Stimulated activated CD8-positive, alpha-beta memory T cell treated with anti-CD3 and anti-CD28 coated beads, Interleukin-12 subunit alpha, Interleukin-12 subunit beta, amount 100 ng/mL, for 1 hour (primary cell): ENCODE measurements around the gene TUBA3D.
"Not testable (repeated sequence)": the region's sequence is repeated elsewhere in the genome, so short reads cannot be mapped to it uniquely, and the experiment has no call there.

Experiments used
- DNase-seq: peaks from one replicate; pipeline ENCODE4 v3.0.0-alpha.2; 2020; ENCODE audit warnings: low read depth

TUBA3D gene

GRCh38 chr2:131475831-131476230, at the start of gene TUBA3D:
TUBA3D (plus strand) TSS chr2:131476119; CDS start chr2:131476200, 81 bp downstream.
- DNase-seq = no peak

GRCh38 chr2:131426727-131427126, 49.2 kb upstream of the TUBA3D start:
- no peak for DNase-seq

- DNase-seq = no peak
These were observed 44.6 kb upstream of the TUBA3D start for GRCh38 chr2:131431336-131431735.

- not testable (repeated sequence) for DNase-seq
These were observed 35.0 kb upstream of the TUBA3D start for GRCh38 chr2:131440742-131441468.

- DNase-seq = not testable (repeated sequence)
These were observed 31.0 kb upstream of the TUBA3D start for GRCh38 chr2:131444736-131445514.

DNA sequence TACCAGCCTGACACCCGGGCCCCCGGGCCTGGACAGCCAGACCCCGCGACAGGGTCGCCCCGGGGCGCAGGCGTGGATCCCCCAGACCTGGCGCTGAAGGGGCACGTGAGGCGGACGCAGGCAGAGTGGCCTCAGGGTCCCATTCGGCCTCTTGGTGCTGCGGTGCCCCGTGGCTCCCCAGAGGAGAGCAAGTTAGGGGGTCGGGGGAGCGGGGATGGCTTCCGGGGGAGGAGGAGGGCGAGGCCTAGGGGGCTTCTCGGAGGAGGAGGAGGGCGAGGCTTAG, 30.5 kb upstream of the TUBA3D start:
- not testable (repeated sequence) for DNase-seq

GRCh38 chr2:131445896-131446295, 30.0 kb upstream of the TUBA3D start:
- no peak for DNase-seq

DNA sequence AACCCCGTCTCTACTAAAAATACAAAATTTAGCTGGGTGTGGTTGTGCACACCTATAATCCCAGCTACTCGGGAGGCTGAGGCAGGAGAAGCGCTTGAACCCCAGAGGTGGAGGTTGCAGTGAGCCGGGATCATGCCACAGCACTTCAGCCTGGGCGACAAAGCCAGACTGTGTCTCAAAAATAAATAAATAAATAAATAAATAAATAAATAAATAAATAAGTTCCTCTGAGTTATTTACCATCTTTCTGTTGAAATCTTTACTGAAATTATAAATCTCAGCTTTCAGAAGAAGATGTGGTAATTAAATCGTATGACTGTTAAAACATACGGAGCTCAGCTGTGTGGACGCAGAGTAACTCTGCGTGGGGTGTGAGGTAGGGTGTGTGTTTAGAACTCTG, 27.9 kb upstream of the TUBA3D start:
- not testable (repeated sequence) for DNase-seq

GRCh38 chr2:131451265-131451949, 24.5 kb upstream of the TUBA3D start:
- not testable (repeated sequence) for DNase-seq

- DNase-seq = not testable (repeated sequence)
These were observed 21.0 kb upstream of the TUBA3D start for GRCh38 chr2:131454914-131455313.

- DNase-seq = not testable (repeated sequence)
These were observed 8.2 kb upstream of the TUBA3D start for GRCh38 chr2:131467722-131468121.

DNA sequence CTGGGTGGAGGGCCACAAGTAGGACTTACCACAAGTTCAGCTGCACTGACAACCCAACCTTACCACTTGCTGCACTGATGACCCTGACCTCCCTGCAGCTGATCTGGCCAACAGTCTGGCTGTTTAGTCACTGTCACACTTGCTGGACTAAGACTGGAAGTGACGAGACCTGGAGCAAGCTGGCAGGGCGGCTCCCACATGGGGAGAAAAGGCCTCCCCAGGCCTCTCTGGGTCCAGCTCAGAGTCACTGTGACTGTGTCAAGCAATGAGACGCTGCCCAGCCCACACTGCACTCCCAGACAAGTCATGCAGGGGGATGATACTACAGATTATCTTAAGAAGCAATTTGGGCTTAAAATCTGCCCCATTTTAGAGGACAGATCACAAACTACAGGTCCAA, 5.0 kb upstream of the TUBA3D start:
- not testable (repeated sequence) for DNase-seq

DNA sequence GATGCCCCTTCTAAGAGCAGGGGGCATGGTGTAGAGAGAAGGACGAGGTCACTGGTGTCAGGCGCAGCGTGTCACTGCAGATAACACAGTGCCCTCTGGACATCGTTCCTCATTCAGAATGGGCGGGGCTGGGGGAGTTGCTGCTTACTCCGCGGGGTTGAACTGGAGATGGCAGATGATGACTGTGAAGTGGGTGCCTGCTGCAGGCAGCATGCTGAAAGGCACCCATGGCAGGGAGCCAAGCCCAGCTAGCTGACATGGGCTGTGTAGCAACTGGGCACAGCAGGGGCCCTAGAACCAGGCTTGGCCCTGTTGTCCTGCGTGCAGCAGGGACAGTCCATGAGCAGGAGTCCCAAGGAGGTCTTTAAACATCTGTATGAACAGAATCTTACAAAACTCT, 4.3 kb upstream of the TUBA3D start:
- not testable (repeated sequence) for DNase-seq

GRCh38 chr2:131473266-131473665, 2.7 kb upstream of the TUBA3D start:
- not testable (repeated sequence) for DNase-seq

GRCh38 chr2:131476363-131476762, 444 bp downstream of the TUBA3D start:
- not testable (repeated sequence) for DNase-seq

- DNase-seq = not testable (repeated sequence)
These were observed 1.3 kb downstream of the TUBA3D start for GRCh38 chr2:131477227-131477626.

DNA sequence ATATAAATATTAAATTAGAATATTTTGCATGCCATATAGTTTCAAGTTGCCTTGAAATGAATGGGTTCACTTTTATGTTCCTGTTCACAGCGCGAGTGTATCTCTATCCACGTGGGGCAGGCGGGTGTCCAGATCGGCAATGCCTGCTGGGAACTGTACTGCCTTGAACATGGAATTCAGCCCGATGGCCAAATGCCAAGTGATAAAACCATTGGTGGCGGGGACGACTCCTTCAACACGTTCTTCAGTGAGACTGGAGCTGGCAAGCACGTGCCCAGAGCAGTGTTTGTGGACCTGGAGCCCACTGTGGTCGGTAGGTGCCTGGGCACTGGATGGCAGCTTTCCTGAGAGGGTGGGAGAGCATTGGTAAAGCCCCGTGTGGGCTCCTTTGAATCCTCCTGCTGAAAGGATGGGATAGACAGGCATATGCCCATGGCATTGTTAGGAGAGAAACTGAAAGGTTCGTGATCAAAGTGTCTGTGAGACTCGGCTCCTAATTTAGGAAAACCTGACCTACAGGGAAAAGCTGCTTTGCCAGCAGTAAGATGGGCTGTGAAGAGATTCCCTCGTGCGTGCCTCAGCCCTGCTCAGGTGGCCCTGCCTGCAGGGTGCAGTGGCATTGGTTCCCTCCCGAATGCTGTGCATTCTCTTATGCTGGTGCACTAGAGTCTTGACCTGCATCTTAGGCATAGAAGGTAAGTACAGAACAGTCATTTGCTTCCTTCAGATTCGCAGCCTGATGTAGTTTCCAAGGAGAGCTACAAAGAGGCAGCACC, 2.3 kb downstream of the TUBA3D start:
- not testable (repeated sequence) for DNase-seq

- not testable (repeated sequence) for DNase-seq
These were observed 3.0 kb downstream of the TUBA3D start for GRCh38 chr2:131478850-131479461.

DNA sequence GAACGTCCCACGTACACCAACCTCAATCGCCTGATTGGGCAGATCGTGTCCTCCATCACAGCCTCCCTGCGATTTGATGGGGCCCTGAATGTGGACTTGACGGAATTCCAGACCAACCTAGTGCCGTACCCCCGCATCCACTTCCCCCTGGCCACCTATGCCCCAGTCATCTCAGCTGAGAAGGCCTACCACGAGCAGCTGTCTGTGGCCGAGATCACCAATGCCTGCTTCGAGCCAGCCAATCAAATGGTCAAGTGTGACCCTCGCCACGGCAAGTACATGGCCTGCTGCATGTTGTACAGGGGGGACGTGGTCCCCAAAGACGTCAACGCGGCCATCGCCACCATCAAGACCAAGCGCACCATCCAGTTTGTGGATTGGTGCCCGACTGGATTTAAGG, 4.4 kb downstream of the TUBA3D start:
- not testable (repeated sequence) for DNase-seq

DNA sequence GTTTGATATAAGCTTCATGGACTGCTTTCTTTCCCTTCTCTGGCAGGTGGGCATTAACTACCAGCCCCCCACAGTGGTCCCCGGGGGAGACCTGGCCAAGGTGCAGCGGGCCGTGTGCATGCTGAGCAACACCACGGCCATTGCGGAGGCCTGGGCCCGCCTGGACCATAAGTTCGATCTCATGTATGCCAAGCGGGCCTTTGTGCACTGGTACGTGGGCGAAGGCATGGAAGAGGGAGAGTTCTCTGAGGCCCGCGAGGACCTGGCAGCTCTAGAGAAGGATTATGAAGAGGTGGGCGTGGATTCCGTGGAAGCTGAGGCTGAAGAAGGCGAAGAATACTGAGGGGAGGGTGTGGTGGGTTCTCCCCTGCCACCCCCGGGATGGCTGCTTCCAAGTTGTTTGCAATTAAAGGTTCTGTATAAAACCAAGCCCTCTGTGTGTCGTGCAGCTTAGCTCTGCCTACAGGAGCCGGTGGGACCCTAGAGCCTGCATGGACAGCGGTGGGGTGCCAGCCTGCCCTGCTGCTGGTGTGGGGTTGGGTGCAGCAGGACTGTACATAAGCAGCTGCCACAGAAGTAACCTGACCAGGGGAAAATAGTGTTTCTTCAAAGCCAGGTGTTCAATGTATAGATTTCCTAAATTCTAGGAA, 6.7 kb downstream of the TUBA3D start:
- DNase-seq = not testable (repeated sequence)
